ENCODE results near the gene CCDC7. TPM values are rescaled to one million over a fixed set of nuclear protein-coding genes. Genes with fewer than 3 reads are reported as not detected.

CCDC7 gene
- total RNA-seq, 1 experiment from 2014 or later = 4.0 TPM

DNA sequence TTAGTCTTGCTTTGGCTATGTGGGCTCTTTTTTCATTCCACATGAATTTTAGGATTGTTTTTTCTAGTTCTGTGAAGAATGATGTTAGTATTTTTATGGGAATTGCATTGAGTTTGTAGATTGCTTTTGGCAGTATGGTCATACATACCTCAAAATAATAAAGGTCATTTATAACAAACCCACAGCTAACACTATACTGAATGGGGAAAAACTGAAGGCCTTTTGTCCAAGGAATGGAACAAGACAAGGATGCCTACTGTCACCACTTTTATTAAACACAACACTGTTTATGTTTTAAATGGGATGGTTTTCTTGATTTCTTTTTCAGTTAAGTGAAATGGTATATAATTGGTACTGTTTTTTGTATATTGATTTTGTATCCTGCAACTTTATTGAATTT, 84.3 kb downstream of the CCDC7 start:
- intact Hi-C loops (cut with micrococcal nuclease) = no loop called here
- H3K9me2 ChIP-seq (ENCODE audit: insufficient read depth) = no peaks in the 10 kb centered on the region
- no peaks in the 10 kb centered on the region for H3K27me3 ChIP-seq (ENCODE audit: insufficient read depth, low read length)
- no peaks in the 10 kb centered on the region for H3K36me3 ChIP-seq (ENCODE audit: control insufficient read depth in 1 of 2, insufficient read depth in 2 of 2, low read length in 2 of 2)
- ATAC-seq = no peak
- no peaks in the 10 kb centered on the region for H4K20me1 ChIP-seq (ENCODE audit: insufficient read depth)
- no peak overlapping the region for H3K4me3 ChIP-seq (replicated peaks in 1 of 2; ENCODE audit: low read depth in 1 of 2, low read length in 2 of 2)
- no TSS peak for BruUV-seq (replicated peaks)
- ChIA-PET CTCF (no interaction called here), RAD21 (ENCODE audit: low non-redundant PET in 1 of 2, low total read pairs in 2 of 2, uncharacterized antibody in 2 of 2, unreplicated experiment in 2 of 2) (no interaction called here), POLR2A (no interaction called here)
- H3K9me3 ChIP-seq (ENCODE audit: control insufficient read depth in 1 of 2, insufficient read depth in 1 of 2, low read depth in 1 of 2, low read length in 2 of 2) = no peaks in the 10 kb centered on the region
- H3K9ac ChIP-seq (ENCODE audit: low read length) = no peak overlapping the region
- no peak for DNase-seq (ENCODE audit: low read depth, low spot score)
- H3K27ac ChIP-seq (ENCODE audit: low read depth, low read length) = no peak overlapping the region
- no peaks in the 10 kb centered on the region for H3K79me2 ChIP-seq (ENCODE audit: insufficient read depth, low read length)
- no peak overlapping the region for H2AFZ ChIP-seq (ENCODE audit: low read depth, low read length, poor library complexity, severe bottlenecking)
- TF ChIP-seq SIN3A (IDR thresholded peaks at IDR 0.05; ENCODE audit: low read depth) = no peak
- no peak for TF ChIP-seq TCF7L2 (IDR thresholded peaks at IDR 0.05; ENCODE audit: borderline replicate concordance, extremely low read depth, insufficient read depth, insufficient read length)
- TF ChIP-seq, protein P1, sequence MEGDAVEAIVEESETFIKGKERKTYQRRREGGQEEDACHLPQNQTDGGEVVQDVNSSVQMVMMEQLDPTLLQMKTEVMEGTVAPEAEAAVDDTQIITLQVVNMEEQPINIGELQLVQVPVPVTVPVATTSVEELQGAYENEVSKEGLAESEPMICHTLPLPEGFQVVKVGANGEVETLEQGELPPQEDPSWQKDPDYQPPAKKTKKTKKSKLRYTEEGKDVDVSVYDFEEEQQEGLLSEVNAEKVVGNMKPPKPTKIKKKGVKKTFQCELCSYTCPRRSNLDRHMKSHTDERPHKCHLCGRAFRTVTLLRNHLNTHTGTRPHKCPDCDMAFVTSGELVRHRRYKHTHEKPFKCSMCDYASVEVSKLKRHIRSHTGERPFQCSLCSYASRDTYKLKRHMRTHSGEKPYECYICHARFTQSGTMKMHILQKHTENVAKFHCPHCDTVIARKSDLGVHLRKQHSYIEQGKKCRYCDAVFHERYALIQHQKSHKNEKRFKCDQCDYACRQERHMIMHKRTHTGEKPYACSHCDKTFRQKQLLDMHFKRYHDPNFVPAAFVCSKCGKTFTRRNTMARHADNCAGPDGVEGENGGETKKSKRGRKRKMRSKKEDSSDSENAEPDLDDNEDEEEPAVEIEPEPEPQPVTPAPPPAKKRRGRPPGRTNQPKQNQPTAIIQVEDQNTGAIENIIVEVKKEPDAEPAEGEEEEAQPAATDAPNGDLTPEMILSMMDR (IDR thresholded peaks at IDR 0.05 in 2 of 3, conservative IDR thresholded peaks at IDR 0.05 in 1 of 3; ENCODE audit: borderline replicate concordance in 1 of 3, insufficient read depth in 1 of 3, low read depth in 2 of 3, low read length in 2 of 3) = no peak
- H3K4me1 ChIP-seq (ENCODE audit: control insufficient read depth in 1 of 2, insufficient read depth in 2 of 2, low read length in 2 of 2) = no peaks in the 10 kb centered on the region
- no peak overlapping the region for H3K4me2 ChIP-seq (ENCODE audit: low read length)

DNA sequence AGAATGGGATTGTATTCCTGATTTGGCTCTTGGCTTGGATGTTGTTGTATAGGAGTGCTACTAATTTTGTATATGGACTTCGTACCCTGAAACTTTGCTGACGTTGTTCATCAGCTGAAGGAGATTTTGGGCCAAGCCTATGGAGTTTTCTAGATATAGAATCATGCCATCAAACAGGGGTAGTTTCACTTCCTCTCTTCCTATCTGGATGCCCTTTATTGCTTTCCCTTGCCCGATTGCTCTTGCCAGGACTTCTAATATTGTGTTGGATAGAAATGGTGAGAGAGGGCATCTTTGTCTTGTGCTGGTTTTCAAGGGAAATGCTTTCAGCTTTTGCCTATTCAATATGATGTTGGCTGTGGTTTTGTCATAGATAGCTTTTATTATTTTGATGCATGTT, 92.3 kb downstream of the CCDC7 start:
- ChIA-PET CTCF (no interaction called here), POLR2A (no interaction called here), RAD21 (ENCODE audit: low non-redundant PET in 1 of 2, low total read pairs in 2 of 2, uncharacterized antibody in 2 of 2, unreplicated experiment in 2 of 2) (no interaction called here)
- intact Hi-C loops (cut with micrococcal nuclease) = no loop called here
- Histone ChIP-seq H3K27ac (ENCODE audit: low read depth, low read length) (no peak overlapping the region), H3K9ac (ENCODE audit: low read length) (no peak overlapping the region), H3K9me3 (ENCODE audit: control insufficient read depth in 1 of 2, insufficient read depth in 1 of 2, low read depth in 1 of 2, low read length in 2 of 2) (no peaks in the 10 kb centered on the region), H3K79me2 (ENCODE audit: insufficient read depth, low read length) (no peaks in the 10 kb centered on the region), H3K27me3 (ENCODE audit: insufficient read depth, low read length) (no peaks in the 10 kb centered on the region), H3K4me1 (ENCODE audit: control insufficient read depth in 1 of 2, insufficient read depth in 2 of 2, low read length in 2 of 2) (no peaks in the 10 kb centered on the region), H4K20me1 (ENCODE audit: insufficient read depth) (no peaks in the 10 kb centered on the region), H3K9me2 (ENCODE audit: insufficient read depth) (no peaks in the 10 kb centered on the region), H3K36me3 (ENCODE audit: control insufficient read depth in 1 of 2, insufficient read depth in 2 of 2, low read length in 2 of 2) (no peaks in the 10 kb centered on the region), H3K4me3 (replicated peaks in 1 of 2; ENCODE audit: low read depth in 1 of 2, low read length in 2 of 2) (no peak overlapping the region), H2AFZ (ENCODE audit: low read depth, low read length, poor library complexity, severe bottlenecking) (no peak overlapping the region), H3K4me2 (ENCODE audit: low read length) (no peak overlapping the region)
- no peak for ATAC-seq
- DNase-seq (ENCODE audit: low read depth, low spot score) = no peak
- no TSS peak for BruUV-seq (replicated peaks)
- TF ChIP-seq, protein P2, sequence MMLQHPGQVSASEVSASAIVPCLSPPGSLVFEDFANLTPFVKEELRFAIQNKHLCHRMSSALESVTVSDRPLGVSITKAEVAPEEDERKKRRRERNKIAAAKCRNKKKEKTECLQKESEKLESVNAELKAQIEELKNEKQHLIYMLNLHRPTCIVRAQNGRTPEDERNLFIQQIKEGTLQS (IDR thresholded peaks at IDR 0.05) = no peak
- no peak for TF ChIP-seq EGR1 (IDR thresholded peaks at IDR 0.05; ENCODE audit: low read depth)
- TF ChIP-seq SRF (IDR thresholded peaks at IDR 0.05; ENCODE audit: low read depth) = no peak
- TF ChIP-seq SP1 (IDR thresholded peaks at IDR 0.05; ENCODE audit: low read depth) = no peak
- TF ChIP-seq ZNF274 (IDR thresholded peaks at IDR 0.05; ENCODE audit: low read depth, low read length) = no peak
- TF ChIP-seq CEBPB (IDR thresholded peaks at IDR 0.05; ENCODE audit: low read depth) = no peak
- no peak for TF ChIP-seq FOSL1 (IDR thresholded peaks at IDR 0.05; ENCODE audit: low read depth)
- TF ChIP-seq TCF7L2 (IDR thresholded peaks at IDR 0.05; ENCODE audit: borderline replicate concordance, extremely low read depth, insufficient read depth, insufficient read length) = no peak
